H1 (cell line): Measurements from ENCODE around the gene SYT6. TPM values are rescaled to one million over a fixed set of nuclear protein-coding genes. Genes with fewer than 3 reads are reported as not detected.

Experiments used
- SUZ12 ChIP-seq: fragments of 200-600 bp; sonication (generic); IDR thresholded peaks from 2 replicates; pipeline ENCODE4 v1.6.1; 2012; ENCODE audit warnings: mild to moderate bottlenecking, inconsistent platforms, low read length, moderate library complexity, mixed read lengths
- polyA plus RNA-seq, 7 experiments: library from polyadenylated mRNA; depleted of rRNA in 3 of 7; stranded (reverse) in 5 of 7; unstranded in 2 of 7; fragments of >200 nt in 5 of 7; fragments of 200-250 nt in 2 of 7; gene quantifications; 1 replicate in 5 of 7; 2 replicates in 1 of 7; 4 replicates in 1 of 7; pipeline versions ENCODE4 v1.2.1 to v1.2.3, GENCODE V29; 2011 to 2013; ENCODE audit warnings: missing spikeins in 2 of 7, mixed read lengths in 2 of 7
- total RNA-seq: library from RNA; stranded (reverse); fragmentation: NEBNext Ultra II Directional; extraction: Animal tissue kit (Norgen Biotek cat#: 25700); gene quantifications from 2 replicates; pipeline ENCODE4 v1.2.1, GENCODE V29; 2021

Gene SYT6
- total and polyA plus RNA-seq, 2 of the 8 experiments (the other 6 are each of a cell fraction or from before 2014, with no cell fraction given), result 33.7 to 83.5 TPM

DNA sequence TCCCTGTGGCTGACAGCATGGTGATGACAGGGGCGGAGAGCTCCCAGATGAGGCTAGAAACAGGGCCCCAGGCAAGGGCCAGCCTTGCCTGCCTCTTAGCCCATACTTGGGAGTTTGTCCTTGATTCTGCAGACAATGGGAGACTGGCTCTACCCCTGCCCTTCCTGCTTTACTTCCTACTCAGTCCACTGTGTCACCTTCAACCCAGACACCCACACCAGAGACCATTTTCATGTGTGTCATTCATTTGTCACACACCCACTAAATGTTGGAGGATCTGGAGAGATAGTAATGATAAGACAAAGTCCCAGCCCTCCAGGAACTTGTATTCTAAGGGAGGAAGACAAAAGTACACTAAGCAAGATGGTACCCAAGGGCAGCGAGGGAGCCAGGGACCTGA, 43.7 kb downstream of the SYT6 start (continued):
- no peak for TF ChIP-seq SUZ12
